GM12891 (cell line): Measurements from ENCODE around the gene CACNA2D1.

ENCODE experiments used
- PAX5 ChIP-seq: IDR thresholded peaks from 2 replicates; pipeline ENCODE4 v1.6.1; 2011; ENCODE audit warnings: low read length, moderate library complexity, mild to moderate bottlenecking; ENCODE audit not compliant: insufficient read depth, severe bottlenecking
- POLR2A ChIP-seq: IDR thresholded peaks from 2 replicates; pipeline ENCODE4 v1.6.1; 2011; ENCODE audit warnings: low read depth, low read length, control low read depth
- POLR2AphosphoS5 ChIP-seq: IDR thresholded peaks from 2 replicates; pipeline ENCODE4 v1.6.1; 2011; ENCODE audit warnings: low read depth, low read length, control low read depth
- POU2F2 ChIP-seq: IDR thresholded peaks from 2 replicates; pipeline ENCODE4 v1.6.1; 2011; ENCODE audit warnings: low read depth, mild to moderate bottlenecking, control low read depth, low read length, moderate library complexity
- SPI1 ChIP-seq: IDR thresholded peaks from 2 replicates; pipeline ENCODE4 v1.6.1; 2011; ENCODE audit warnings: low read depth, low read length, control low read depth
- TAF1 ChIP-seq: IDR thresholded peaks from 2 replicates; pipeline ENCODE4 v1.6.1; 2011; ENCODE audit warnings: low read depth, low read length, control low read depth

- TF ChIP-seq POLR2A, result no peak
- TF ChIP-seq SPI1, result no peak
- no peak for TF ChIP-seq TAF1
- TF ChIP-seq POLR2AphosphoS5, result no peak
- no peak for TF ChIP-seq PAX5
- TF ChIP-seq POU2F2, result no peak
Measured at GRCh38 chr7:82435769-82436168, 7.8 kb downstream of the CACNA2D1 start.
